Fibroblast of lung (primary cell): ENCODE data around the gene ADAMTS16. TPM values are rescaled to one million over a fixed set of nuclear protein-coding genes. Genes with fewer than 3 reads are reported as not detected.

Experiments used
- DNase-seq, 2 donors: peaks; one replicate each; pipeline versions ENCODE4 v3.0.0 to v3.0.0-alpha.2; 2010; ENCODE audit warnings: low read depth in 2 of 2
- H2AFZ ChIP-seq: 2 replicates; pipeline ENCODE4 v1.5.1; 2012; ENCODE audit warnings: low read length, control low read depth, inconsistent platforms
- H3K27ac ChIP-seq: 2 replicates; pipeline ENCODE4 v1.5.1; 2011; ENCODE audit warnings: low read length, control low read depth; ENCODE audit not compliant: insufficient read depth
- H3K27me3 ChIP-seq: 2 replicates; pipeline ENCODE4 v1.5.1; 2011; ENCODE audit warnings: mild to moderate bottlenecking, low read length; ENCODE audit not compliant: control insufficient read depth, insufficient read depth
- H3K36me3 ChIP-seq: 2 replicates; pipeline ENCODE4 v1.5.1; 2011; ENCODE audit warnings: low read length; ENCODE audit not compliant: control insufficient read depth, insufficient read depth
- H3K4me1 ChIP-seq: 2 replicates; pipeline ENCODE4 v1.5.1; 2011; ENCODE audit warnings: low read length; ENCODE audit not compliant: control insufficient read depth, insufficient read depth; ENCODE audit errors: extremely low read depth
- H3K4me2 ChIP-seq: 2 replicates; pipeline ENCODE4 v1.5.1; 2011; ENCODE audit warnings: low read length, control low read depth; ENCODE audit not compliant: insufficient read depth; ENCODE audit errors: extremely low read depth
- H3K4me3 ChIP-seq, 4 experiments: fragments of 200-600 bp in 1 of 4; sonication (generic) in 1 of 4; replicated peaks in 1 of 4; 2 replicates each; pipeline ENCODE4 v1.5.1; 2011 to 2016; ENCODE audit warnings: low read length in 4 of 4, low read depth in 3 of 4, mild to moderate bottlenecking in 3 of 4, control low read depth in 2 of 4, inconsistent platforms in 1 of 4, mixed read lengths in 1 of 4; ENCODE audit not compliant: insufficient read depth in 1 of 4; ENCODE audit errors: control extremely low read depth in 1 of 4
- H3K79me2 ChIP-seq: 2 replicates; pipeline ENCODE4 v1.5.1; 2012; ENCODE audit warnings: mild to moderate bottlenecking, low read length, inconsistent platforms; ENCODE audit not compliant: control insufficient read depth, insufficient read depth
- H3K9ac ChIP-seq: 2 replicates; pipeline ENCODE4 v1.5.1; 2011; ENCODE audit warnings: mild to moderate bottlenecking, low read length, control low read depth; ENCODE audit not compliant: insufficient read depth
- H3K9me3 ChIP-seq: 2 replicates; pipeline ENCODE4 v1.5.1; 2012; ENCODE audit warnings: low read depth, low read length; ENCODE audit not compliant: control insufficient read depth, insufficient read depth
- H4K20me1 ChIP-seq: 2 replicates; pipeline ENCODE4 v1.5.1; 2011; ENCODE audit warnings: low read length; ENCODE audit not compliant: control insufficient read depth, insufficient read depth; ENCODE audit errors: extremely low read depth
- CTCF ChIP-seq, 2 donors: IDR thresholded peaks in 1 of 2; conservative IDR thresholded peaks in 1 of 2; 1 replicate in 1 of 2; 2 replicates in 1 of 2; pipeline ENCODE4 v1.5.1; 2011 to 2012; ENCODE audit warnings: low read length in 2 of 2, control low read depth in 1 of 2, inconsistent platforms in 1 of 2, low read depth in 1 of 2, mild to moderate bottlenecking in 1 of 2
- EZH2 ChIP-seq: IDR thresholded peaks from 2 replicates; pipeline ENCODE4 v1.5.1; 2012; ENCODE audit warnings: low read length, control low read depth, mild to moderate bottlenecking; ENCODE audit errors: missing control alignments
- polyA plus RNA-seq, 2 donors: library from polyadenylated mRNA; depleted of rRNA in 1 of 2; stranded (reverse) in 1 of 2; unstranded in 1 of 2; fragments of >200 nt; gene quantifications; 2 replicates each; pipeline ENCODE4 v1.2.1, GENCODE V29; 2011 to 2012; ENCODE audit warnings: missing spikeins in 1 of 2
- total RNA-seq: library from RNA; depleted of rRNA; stranded (reverse); fragments of >200 nt; gene quantifications from 2 replicates; pipeline ENCODE4 v1.2.1, GENCODE V29; 2014

Gene ADAMTS16
- total and polyA plus RNA-seq, 2 donors (not counting 1 experiment from before 2014, with no cell fraction given), result 0.06 to 0.17 TPM

- no peaks in the 10 kb centered on the region for H3K27me3 ChIP-seq
- H3K4me1 ChIP-seq, result no peaks in the 10 kb centered on the region
- no peak for TF ChIP-seq CTCF (conservative IDR thresholded peaks at IDR 0.05 in 1 of 2, IDR thresholded peaks at IDR 0.05 in 1 of 2; ENCODE audit: low read depth in 1 of 2, low read length in 2 of 2)
- TF ChIP-seq EZH2, result no peak
- no peak overlapping the region for H3K27ac ChIP-seq
- no peak overlapping the region for H3K4me3 ChIP-seq
- H2AFZ ChIP-seq, result no peak overlapping the region
- H3K36me3 ChIP-seq, result no peaks in the 10 kb centered on the region
- no peaks in the 10 kb centered on the region for H3K79me2 ChIP-seq
- H4K20me1 ChIP-seq, result no peaks in the 10 kb centered on the region
- no peak overlapping the region for H3K4me2 ChIP-seq
- no peaks in the 10 kb centered on the region for H3K9me3 ChIP-seq
- peak; percentile 14 to 84 for DNase-seq
- H3K9ac ChIP-seq, result no peak overlapping the region
Measured at GRCh38 chr5:5351288-5351979, 211.3 kb downstream of the ADAMTS16 start.

GRCh38 chr5:5352675-5353074 is 212.5 kb downstream of the ADAMTS16 start:
- Histone ChIP-seq H4K20me1 (no peaks in the 10 kb centered on the region), H3K4me1 (no peaks in the 10 kb centered on the region), H3K79me2 (no peaks in the 10 kb centered on the region), H3K27ac (no peak overlapping the region), H2AFZ (no peak overlapping the region), H3K4me3 (no peak overlapping the region), H3K9me3 (no peaks in the 10 kb centered on the region), H3K4me2 (no peak overlapping the region), H3K9ac (no peak overlapping the region), H3K27me3 (no peaks in the 10 kb centered on the region), H3K36me3 (no peaks in the 10 kb centered on the region)
- no peak for TF ChIP-seq EZH2
- no peak for TF ChIP-seq CTCF (conservative IDR thresholded peaks at IDR 0.05 in 1 of 2, IDR thresholded peaks at IDR 0.05 in 1 of 2; ENCODE audit: low read depth in 1 of 2, low read length in 2 of 2)
- no peak for DNase-seq

GRCh38 chr5:5353681-5354080 is 213.6 kb downstream of the ADAMTS16 start:
- no peaks in the 10 kb centered on the region for H3K27me3 ChIP-seq
- H3K36me3 ChIP-seq, result no peaks in the 10 kb centered on the region
- H3K4me2 ChIP-seq, result no peak overlapping the region
- H3K27ac ChIP-seq, result no peak overlapping the region
- H3K9me3 ChIP-seq, result no peaks in the 10 kb centered on the region
- TF ChIP-seq EZH2, result no peak
- TF ChIP-seq CTCF (conservative IDR thresholded peaks at IDR 0.05 in 1 of 2, IDR thresholded peaks at IDR 0.05 in 1 of 2; ENCODE audit: low read depth in 1 of 2, low read length in 2 of 2), result no peak
- no peaks in the 10 kb centered on the region for H4K20me1 ChIP-seq
- no peak overlapping the region for H2AFZ ChIP-seq
- DNase-seq, result no peak
- H3K4me3 ChIP-seq, result no peak overlapping the region
- no peak overlapping the region for H3K9ac ChIP-seq
- H3K79me2 ChIP-seq, result no peaks in the 10 kb centered on the region
- no peaks in the 10 kb centered on the region for H3K4me1 ChIP-seq
